GM18502 (cell line): ENCODE data around the gene NUP98.
A peak's percentile ranks its signal among the peaks of the same experiment; 100 is the strongest.

Experiments used
- ATAC-seq: cut with Tn5 transposase; IDR thresholded peaks from one replicate; pipeline ENCODE4 v1.9.1; 2021; ENCODE audit warnings: mild to moderate bottlenecking; ENCODE audit not compliant: unreplicated experiment, poor library complexity

Gene NUP98

DNA sequence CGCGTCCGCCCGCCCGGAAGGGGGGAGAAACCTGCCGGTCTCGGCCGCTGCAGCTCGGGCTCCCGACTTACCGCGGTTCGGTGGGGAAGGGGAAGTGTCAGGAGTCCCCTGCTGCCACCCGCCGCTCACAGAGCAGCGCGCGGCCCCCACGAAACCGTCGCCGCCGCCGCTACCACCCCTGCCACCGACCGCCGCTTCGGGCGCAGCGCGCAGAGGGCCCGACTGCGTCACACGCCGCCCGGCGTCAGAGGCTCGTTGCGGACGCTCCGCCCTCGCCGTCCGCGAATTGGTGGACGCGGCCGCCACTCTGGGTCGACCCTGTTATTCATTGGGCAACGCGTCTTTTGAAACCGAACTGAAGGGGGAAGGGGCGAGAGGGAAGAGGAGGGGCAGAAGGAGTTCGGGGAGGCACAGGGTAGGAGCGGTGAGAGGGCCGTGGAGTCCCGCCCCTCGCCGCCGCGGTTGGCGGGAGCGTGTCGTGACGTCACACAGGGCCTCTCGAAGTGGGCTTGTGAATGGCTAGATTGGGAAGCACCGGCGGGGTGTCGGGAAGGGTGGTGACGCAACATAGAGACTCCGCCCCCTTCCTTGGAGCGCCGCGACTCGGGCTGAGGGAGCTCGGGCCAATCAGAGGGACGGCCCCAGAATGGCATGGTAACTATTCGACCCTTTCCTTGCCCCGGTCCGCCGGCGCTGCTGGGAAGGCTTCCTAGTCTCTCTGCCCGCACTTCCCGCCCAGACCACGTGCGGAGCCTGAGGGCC, at the start of gene NUP98:
Gene NUP98, minus strand, starts transcription at position 226 of the 762 bp plus-strand sequence. CDS start 15,437 bp downstream, outside the sequence.
- peak; percentile 91 for ATAC-seq

DNA sequence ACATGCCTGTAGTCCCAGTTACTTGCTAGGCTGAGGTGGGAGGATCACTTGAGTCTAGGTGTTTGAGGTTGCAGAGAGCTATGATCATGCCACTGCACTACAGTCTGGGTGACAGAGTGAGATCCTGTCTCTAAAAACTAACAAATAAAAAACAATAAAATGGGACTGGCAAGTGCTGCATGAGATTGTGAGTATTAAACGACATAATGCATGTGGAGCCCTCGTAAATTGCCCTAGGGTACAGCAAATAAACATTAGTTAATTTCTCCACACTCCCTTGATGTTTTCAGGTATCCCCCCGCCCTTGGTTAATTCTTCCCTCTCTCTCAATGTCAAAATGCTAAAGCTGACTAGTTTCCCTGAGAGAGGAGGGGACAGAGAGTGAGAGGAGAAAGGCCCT, 48.3 kb upstream of the NUP98 start:
- no peak for ATAC-seq

DNA sequence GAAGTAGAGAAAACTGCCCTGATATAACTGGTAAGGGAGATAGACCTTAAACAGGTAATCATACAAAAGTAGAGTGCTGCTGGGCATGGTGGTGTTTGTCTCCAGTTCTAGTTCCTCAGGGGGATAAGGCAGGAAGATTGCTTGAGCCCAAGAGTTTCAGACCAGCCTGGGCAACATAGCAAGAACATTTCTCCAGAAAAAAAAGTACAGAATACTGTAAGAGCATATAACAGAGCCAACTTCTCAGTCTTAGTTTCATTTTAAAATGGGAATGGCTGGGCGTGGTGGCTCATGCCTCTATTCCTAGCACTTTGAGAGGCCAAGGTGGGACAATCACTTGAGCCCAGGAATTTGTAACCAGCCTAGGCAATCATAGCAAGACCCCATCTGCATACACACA, 47.9 kb upstream of the NUP98 start:
- ATAC-seq, result no peak

DNA sequence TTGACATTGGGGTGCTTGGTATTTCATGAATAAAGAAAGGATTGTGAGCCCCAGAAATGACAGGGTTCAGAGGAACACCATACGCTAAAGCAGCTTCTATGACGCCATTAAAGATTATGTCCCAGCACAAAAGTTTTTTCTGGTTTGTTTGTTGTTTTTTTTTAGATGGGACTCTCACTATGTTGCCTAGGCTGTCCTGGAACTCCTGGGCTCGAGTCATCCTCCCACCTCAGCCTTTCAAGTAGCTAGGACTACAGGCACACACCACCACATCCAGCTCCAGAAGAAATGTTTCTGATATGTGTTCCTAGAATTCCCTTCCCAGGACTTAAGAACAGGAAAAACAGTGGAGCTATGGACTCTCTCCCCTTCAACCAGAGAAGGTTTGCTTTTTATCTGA, 46.0 kb upstream of the NUP98 start:
- no peak for ATAC-seq

DNA sequence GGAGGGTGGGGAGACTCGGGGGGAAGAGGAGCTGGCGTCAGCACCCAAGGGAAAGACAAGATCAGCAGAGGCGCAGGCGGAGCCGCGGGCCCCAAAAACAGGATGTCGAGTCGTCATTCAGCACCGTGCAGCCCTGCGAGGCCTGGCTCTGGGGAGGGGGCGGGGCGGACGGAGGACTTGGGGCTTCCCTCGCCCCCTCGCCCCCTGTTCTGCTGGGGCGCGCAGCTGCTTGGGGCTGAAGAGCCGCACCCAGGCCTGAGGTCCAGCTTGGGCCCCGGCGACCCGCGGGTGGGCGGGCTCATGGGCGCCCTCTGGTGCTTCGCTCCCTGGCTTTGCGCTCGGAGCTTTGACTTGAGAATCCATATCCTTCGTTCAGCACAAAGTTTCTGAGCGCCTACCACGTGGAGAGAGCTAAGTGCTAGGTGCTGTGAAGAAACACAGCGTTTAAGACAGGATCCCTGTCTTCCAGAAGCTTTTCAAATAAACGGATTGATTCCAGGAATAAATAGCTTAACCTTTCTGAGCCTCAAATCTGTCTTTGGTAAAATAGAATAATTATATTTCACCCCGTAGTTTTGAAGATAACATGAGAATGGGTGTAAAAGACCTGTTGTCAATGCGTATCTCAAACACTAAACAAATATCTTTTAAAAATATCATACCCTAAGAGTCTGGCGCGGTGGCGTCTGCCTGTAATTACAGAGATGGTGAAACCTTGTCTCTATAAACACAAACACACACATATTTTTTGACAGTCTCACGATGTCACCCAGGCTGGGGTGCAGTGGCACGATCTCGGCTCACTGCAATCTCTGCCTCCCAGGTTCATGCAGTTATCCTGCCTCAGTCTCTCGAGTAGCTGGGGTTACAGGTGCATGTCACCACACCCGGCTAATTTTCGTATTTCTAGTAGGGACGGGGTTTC, 44.3 kb upstream of the NUP98 start:
- ATAC-seq, result peak; percentile 63

DNA sequence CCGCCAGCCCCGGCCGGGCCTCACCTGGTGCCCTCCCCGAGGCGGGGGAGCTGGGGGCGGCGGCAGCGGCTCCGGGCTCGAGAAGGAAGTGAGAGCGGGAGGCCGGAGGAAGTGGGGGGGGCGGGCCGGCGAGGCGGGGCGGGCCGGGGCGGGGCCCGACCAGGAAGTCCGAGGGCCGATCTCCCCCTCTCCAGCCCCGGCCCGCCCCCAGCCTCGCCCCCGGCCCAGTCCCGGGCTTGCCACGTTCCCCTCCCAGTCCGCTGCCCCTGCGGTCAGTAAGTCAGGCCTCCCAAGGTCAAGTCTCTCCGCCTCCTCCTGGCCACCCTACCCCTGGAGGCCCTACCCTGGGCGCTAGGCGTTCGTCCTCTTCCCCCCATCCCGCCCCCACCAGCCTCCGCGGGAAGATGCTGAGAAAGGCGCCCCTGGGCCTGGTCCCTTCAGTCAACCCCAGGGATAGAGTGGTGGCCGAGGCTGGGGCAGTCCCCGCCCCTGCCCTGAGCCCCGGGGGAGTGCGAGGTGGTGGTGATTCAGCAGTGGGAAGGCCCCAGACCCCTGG, 43.6 kb upstream of the NUP98 start, which contains the start of gene RHOG:
Gene RHOG, minus strand, starts transcription at position 90 of the 556 bp plus-strand sequence. CDS start 12,821 bp downstream, outside the sequence.
- peak; percentile 55 for ATAC-seq

DNA sequence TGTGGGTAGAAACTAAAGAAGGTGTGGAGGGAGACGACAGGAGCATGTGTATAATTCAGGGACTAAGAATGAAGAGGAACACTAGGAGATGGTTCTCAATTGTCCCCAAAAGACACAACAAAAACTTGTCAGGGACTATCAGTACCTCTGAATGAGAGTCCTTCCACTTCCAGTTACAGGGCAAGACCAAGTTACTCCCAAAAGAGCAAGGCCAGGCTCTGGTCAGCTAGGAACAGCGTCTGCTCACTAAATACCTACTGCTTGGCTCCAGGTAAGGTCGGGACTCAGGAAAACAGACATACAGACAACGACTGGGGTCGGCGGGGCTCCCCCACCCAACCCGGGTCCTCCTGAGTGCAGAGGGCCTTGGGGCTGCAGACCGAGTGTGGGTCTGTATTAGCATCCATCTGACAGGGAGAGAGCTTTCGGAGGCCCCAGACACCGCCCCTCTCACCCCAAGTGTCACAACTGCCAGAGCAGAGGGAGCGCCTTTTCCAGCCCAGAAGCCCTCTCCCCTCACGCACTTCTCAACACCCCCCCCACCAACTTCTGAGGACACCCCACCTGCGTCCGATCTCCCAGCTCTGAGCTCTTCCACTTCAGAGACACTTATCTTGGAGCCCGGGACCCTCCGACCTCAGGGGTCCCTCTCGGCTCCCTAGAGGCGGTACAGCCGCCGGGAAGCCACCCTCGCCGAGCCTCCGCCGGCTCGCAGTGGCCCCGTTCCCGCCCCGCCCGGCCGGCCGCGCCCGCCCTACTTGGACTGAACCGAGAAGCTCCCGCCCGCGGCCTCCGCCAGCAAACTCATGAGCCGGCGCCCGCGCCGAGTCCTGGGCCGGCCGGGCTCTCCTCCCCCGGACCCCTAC, 42.9 kb upstream of the NUP98 start:
- no peak for ATAC-seq

DNA sequence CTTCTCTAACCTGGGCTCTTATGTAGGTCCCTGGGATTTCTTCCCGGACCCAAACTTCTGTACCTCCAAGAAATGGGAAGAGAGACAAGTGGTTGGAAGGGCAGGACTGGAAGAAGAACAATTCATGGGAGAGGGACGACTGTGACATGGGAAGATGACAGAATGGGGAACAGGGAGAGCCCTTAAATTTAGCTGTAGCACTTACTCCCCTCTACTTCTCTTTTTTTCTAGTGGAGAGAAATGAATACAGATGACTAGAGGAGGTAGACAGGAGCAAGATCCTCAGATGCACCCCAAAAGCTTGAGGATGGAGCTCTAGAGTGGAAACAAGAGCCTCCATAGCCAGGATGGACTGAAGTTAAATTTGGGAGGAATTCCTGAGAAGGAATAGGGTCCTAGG, 41.1 kb upstream of the NUP98 start:
- no peak for ATAC-seq

DNA sequence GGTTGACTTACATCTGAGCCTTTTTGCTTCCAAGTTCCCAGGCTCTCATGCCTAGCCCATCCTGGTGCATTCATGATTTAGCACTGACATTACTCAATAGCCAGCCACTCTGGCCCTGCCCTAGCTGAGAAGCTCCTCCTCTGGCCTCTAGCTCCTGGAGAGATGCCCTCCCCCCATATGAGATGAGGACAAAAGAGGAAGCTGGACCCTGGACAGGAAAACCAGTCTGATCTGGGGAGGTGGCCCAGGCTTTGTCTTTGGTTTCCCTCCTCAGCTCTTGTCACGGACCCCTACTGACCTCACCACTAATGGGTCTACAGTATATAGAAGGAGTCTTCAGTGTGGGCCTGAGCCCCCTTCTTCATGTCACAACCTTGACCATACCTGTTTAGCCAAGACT, 40.4 kb upstream of the NUP98 start:
- ATAC-seq, result no peak

DNA sequence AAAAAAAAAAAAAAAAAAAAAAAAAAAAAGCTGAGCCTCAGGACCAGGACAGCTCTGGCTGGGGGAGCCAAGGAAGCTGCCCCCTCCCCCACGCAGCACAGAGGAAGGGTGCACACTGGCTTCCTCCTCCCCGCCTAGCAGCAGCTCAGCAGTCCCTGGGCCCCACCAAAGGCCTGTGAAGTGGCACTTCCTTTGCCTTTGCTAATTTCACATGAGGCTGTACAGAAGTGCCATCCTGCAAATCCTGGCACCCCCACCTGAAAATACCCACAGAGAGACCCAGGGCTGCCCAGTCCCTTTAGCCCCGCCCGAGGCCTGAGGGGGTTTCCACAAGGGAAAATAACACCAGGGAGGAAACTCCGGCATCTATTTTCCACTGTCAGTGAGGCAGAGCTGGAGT, 39.5 kb upstream of the NUP98 start:
- no peak for ATAC-seq

DNA sequence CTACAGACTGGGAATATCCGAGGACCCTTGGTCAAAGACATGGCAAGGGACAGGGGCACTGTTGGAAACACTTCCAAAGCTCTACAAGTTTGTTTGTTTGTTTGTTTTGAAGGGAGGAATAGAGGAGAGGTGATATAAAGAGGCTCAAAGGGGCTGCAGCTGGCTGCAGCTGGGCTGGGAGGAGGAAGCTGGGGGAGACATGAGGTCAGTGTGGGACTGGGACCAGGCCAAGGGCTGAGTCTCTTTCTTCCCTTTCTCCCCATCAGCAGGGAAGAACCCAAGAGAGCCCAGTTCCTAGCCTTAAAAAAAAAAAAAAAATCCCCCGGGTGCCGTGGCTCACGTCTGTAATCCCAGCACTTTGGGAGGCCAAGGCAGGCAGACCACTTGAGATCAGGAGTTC, 38.4 kb upstream of the NUP98 start:
- ATAC-seq, result no peak

DNA sequence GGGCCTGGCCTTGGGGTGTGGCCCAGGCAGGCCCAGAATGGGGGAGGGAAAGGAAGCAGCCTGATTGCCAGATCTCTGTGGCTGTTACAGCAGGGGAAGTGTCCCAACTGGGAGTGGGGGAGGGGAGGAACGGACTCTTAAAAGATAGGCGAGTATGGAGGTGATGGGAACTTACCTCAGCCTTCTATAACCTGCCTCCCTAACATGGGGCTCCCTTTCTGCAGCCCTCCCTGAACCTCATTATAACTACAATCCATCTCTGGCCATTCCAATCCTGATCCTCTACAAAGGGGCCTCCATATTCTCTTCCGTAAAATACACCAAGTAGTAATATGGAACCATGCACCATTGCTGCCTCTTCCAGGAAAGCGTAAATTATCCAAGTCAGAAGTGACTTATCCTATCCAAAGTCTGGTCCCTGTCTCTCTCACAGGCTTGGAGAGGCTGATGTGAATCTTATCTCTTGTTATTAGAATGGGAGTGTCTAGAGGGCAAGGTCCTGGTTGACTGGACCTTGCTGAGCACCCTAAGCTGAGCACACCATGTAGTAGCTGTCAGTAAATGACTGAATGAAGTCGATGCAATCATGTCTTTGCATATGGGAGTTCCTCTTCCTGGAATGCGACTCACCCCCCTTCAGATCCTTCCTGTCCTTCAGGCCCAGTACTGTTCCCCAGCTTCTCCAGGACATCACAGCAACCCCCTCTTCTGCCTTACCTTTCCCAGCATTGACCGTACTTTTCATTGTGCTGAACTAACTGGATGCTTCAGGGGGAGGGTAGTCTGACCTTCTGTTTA, 37.5 kb upstream of the NUP98 start:
- no peak for ATAC-seq

DNA sequence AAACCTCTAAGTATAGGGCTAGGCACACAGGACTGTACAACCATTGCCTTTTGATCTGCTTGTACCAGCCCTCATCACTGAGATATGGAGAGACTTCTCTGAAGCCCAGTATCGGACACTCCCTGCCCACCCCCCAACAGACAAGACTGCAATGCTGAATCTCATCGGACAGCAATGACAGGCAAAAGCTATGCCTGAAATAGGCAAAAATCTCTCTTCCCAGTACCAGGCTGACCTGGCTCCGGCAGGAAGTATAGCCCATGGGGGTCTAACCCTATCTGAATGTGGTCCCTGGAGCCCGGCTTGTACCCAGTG, 37.0 kb upstream of the NUP98 start:
- no peak for ATAC-seq

DNA sequence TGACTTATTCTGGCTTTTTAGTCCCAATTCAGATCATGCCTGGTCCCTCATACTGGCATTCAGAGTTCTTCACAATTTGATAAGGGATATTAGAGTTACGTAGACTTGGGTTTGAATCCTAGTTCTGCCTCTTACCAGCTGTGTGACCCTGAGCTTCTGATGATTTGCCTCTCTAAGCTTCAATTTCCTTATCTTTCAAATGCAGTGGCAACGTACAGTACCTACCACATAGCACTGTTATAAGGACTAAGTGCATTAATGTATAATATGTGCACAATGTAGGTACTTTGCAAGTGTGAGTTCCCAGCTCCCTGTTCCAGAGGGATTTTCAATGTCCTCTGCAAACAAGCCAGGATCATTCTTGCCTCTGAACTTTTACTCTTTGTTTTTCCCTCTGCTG, 36.1 kb upstream of the NUP98 start:
- no peak for ATAC-seq

DNA sequence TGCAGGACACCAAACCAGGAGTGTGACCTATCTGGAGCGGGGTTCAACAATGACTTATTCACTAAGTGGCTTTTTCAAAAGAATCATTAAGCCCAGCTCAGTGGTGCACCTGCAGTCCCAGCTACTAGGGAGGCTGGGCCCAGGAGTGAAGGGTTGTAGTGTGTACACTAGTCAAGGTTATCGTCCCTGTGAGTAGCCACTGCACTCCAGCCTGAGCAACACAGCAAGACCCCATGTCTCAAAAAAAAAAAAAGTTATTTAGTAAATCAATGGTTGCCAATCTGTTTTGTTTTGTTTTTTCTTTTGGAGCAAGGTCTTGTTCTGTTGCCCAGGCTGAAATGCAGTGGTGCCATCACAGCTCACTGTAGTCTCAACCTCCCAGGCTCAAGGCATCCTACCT, 35.5 kb upstream of the NUP98 start:
- ATAC-seq, result no peak

DNA sequence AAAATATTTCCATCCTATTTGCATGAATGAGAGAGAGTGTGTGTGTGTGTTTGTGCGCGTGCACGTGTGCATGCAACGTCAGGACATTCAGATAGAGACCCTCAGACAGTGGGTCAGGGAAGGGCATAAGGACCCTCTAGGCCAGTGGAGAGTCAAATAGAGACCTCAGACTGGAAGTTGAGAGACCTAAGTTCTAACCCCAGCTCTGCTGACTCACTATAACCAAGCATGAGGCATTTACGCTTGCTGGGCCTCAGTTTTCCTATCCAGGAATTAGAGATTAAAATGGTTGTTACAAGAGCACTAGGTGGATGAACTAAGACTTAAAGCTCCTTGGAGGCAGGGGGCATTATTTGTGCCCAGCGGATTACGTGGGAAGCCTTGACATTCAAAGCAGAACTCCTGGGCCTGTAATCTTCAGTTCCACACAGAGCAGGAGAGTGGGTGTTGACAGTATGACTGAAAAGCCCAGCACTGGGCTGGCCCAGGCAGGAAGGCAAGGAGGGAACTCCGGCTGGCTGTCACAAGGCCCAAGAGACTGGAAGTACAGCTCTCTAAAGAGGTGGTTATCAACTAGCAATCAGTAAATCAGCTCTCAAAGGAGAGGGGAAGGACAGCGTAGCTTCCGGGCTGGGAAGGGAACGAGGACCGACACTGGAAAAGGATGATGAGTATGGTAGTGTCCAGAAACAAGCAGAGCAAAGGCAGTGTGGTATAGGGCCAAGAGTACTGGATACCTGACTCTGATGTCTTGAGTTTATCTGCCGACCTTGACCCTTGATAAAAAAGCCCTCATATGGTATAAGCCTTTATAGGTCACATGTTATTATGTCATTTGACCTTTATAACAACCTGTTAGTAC, 34.3 kb upstream of the NUP98 start:
- ATAC-seq, result no peak

DNA sequence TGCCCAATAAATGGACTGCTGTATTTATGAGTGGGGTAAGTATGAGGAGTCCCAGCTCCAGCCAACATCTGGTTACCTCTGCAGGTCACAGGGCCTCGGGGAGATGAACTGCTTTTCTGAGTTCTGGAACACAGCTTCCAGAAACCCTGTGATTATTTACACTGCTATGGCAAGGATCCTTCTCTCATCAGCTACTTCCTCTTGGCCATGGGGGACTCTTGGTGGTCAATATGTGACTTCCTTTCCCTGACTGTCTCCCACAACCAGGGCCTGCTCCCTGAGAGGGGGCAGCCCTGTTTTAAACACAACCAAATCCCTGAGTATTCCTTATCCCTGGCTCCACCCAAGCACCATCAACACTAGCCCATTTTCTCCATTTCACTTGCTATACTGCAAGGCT, 33.4 kb upstream of the NUP98 start:
- no peak for ATAC-seq

DNA sequence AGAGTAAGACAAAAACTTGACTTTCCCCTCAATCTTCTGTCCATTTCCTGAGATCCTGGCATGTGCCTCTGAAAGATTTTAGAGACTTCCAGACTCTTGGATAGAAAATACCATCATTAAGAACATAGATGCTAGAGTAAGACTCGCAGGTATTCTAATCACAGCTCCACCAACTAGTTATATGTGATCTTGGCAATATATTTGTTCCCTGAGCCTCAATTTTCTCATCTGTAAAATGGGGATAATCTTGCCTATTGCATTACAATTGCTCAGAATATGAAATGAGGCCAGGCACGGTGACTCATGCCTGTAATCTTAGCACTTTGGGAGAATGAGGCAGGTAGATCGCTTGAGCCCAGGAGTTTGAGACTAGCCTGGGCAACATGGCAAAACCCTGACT, 32.7 kb upstream of the NUP98 start:
- ATAC-seq, result no peak
